Activated CD4-positive, alpha-beta T cell treated with anti-CD3 and anti-CD28 coated beads for 4 hours (primary cell): ENCODE data around the gene PRCC.

ENCODE experiments used
- DNase-seq, 2 donors: peaks; one replicate each; pipeline ENCODE4 v3.0.0-alpha.2; 2020

The PRCC gene

GRCh38 chr1:156765666-156766065, 1.7 kb upstream of the PRCC start:
- DNase-seq: no peak

- no peak for DNase-seq
Observed at GRCh38 chr1:156766298-156767100, 836 bp upstream of the PRCC start.

- DNase-seq: peak in 1 of 2 donors; percentile 45
Observed at GRCh38 chr1:156767879-156768604, 707 bp downstream of the PRCC start.

- DNase-seq: no peak
Observed at GRCh38 chr1:156768610-156769295, 1.4 kb downstream of the PRCC start.

GRCh38 chr1:156772222-156772621, 4.9 kb downstream of the PRCC start:
- DNase-seq: no peak

- no peak for DNase-seq
Observed at GRCh38 chr1:156772728-156773497, 5.6 kb downstream of the PRCC start.

- no peak for DNase-seq
Observed at GRCh38 chr1:156773607-156774006, 6.3 kb downstream of the PRCC start.

- no peak for DNase-seq
Observed at GRCh38 chr1:156775799-156776198, 8.5 kb downstream of the PRCC start.

GRCh38 chr1:156776942-156777341, 9.6 kb downstream of the PRCC start:
- DNase-seq: no peak

- no peak for DNase-seq
Observed at GRCh38 chr1:156777573-156777972, 10.2 kb downstream of the PRCC start.

GRCh38 chr1:156781585-156782186, 14.4 kb downstream of the PRCC start:
- no peak for DNase-seq

- no peak for DNase-seq
Observed at GRCh38 chr1:156785458-156785857, 18.1 kb downstream of the PRCC start.

- no peak for DNase-seq
Observed at GRCh38 chr1:156786640-156787039, 19.3 kb downstream of the PRCC start.

- no peak for DNase-seq
Observed at GRCh38 chr1:156788136-156788535, 20.8 kb downstream of the PRCC start.

GRCh38 chr1:156789621-156790318, 22.4 kb downstream of the PRCC start:
- no peak for DNase-seq

GRCh38 chr1:156794506-156795373, 27.4 kb downstream of the PRCC start:
- no peak for DNase-seq

GRCh38 chr1:156795374-156795733, 28.0 kb downstream of the PRCC start:
- DNase-seq: no peak

- DNase-seq: no peak
Observed at GRCh38 chr1:156795787-156796186, 28.5 kb downstream of the PRCC start.

- DNase-seq: no peak
Observed at GRCh38 chr1:156796340-156797097, 29.2 kb downstream of the PRCC start.

- peak; percentile 46 to 70 for DNase-seq
Observed at GRCh38 chr1:156797212-156797871, 30.0 kb downstream of the PRCC start.
